ENCODE measurements around the gene CCNI2.

CCNI2 gene

DNA sequence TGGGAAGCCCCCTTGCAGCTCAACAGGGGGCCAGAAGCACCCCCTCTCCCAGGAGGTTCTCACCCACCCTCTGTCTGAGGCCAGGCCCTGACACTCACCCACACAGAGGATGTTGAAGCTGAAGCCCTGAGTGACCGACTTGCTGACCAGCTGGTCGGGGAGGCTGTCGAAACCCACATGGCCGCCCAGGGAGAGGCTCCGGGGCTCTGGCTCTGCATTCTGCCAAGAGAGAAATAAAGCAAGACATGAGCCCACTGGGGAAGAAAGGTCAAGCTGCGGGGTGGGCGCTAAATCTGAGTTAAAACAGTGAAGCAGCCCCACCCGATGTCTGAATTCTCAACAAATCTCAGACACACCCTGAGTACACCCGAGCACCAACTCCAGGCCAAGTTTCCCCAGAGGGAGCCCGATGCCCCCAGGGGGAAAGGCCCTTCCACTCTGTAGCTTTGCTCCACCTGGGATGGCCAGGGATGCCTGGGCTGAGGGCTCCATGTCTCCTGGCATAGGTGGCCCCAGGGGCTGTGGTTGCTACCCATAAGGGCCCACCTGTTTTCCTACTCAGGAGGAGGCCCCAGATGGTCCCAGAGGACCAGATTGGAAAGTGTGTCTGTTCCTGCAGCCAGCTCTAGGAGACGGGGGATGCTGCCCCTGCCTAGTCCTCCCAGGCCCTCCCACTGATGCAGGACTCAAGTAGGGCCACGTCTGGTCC lies 18.2 kb downstream of the CCNI2 start:
- no peak for DNase-seq (ENCODE audit: low spot score)

DNA sequence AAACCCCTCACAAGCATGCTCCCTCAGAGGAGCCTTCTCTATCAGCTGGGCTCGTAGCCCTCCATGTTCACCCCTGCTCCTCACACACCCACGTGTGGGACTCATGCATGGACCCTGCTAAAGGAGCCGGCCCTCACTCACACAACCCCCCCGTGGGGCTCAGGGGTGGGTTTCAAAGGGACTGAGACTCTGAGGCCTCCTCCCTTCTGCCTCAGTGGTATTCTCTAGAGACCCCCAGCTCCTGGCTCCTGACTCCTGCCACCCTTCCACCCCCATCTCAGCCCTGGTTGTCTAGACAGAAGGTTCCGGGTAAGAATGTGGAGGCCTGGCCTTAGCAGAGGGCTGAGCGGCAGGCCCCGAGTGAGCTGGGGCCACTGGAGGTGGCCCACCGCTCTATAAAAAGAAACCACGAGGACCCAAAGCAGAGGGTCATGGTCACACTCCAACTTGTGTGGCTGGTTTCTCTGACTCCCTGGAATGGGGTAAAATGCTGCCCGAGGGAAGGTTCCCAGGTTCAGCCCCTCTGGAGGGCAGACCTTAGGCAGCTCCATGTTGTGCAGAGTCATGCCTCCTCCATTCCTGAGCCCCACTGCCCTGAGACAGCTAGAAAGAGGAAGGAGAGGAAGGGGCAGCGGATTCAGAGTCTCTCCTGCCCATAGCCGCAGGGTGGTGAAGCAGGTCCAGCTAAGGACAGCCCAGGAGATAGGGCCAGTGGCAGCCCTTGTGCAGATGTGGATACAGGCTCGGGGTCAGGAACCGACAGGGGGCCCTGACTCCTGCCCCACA lies 19.0 kb downstream of the CCNI2 start:
- DNase-seq (ENCODE audit: low spot score), result no peak

DNA sequence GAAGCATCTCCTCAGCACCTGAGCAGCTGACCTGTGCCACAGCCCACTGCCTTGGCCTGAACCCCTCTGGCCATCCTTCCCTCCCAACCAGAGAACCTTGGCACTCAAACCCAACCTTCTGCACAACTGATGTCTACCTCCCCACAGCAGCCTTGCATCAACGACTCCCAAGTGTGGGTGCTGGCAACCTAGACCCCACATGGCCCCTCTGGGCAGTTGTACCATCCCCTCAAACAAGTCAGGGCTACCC lies 19.5 kb downstream of the CCNI2 start:
- DNase-seq (ENCODE audit: low spot score), result no peak

DNA sequence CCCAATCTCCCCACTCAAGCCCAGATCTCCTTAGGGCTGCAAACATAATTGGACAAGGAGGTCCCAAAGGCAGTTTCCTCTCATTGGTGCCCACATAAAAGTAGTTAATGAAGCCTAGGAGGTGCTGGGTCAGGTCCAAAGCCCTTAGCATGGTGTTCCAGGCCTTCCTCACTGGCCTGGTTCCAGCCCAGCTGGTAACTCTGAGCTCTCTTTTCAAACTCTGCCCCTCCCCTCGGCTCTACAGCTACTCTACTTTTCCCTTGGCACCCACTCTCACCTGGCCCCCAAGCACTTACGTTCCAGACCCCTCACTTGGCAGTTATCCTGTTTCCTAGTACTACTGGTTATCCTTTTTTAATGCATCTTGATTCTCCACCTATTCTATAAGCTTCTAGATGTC lies 19.9 kb downstream of the CCNI2 start:
- no peak for DNase-seq (ENCODE audit: low spot score)

DNA sequence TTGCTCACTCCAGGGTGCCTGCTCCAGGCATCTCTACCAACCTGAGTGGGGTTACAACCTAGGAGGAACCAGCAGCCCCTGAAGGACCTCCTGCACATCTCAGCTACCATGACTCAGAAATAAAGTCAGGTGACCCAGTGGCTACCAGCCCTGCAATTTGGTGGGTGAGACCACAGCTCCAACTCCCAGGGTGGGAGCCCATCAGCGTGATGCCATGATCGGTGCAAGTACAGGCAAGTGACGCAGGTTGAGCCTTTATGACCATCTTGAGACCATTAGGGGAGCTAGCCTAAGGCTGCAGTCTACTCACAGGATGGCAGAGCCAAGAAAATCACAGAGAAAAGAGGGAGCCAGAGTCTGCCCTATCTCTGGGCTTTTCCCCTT lies 21.3 kb downstream of the CCNI2 start:
- DNase-seq (ENCODE audit: low spot score), result no peak

GRCh38 chr5:132770476-132771159 lies 23.4 kb downstream of the CCNI2 start:
- DNase-seq (ENCODE audit: low spot score), result no peak

DNA sequence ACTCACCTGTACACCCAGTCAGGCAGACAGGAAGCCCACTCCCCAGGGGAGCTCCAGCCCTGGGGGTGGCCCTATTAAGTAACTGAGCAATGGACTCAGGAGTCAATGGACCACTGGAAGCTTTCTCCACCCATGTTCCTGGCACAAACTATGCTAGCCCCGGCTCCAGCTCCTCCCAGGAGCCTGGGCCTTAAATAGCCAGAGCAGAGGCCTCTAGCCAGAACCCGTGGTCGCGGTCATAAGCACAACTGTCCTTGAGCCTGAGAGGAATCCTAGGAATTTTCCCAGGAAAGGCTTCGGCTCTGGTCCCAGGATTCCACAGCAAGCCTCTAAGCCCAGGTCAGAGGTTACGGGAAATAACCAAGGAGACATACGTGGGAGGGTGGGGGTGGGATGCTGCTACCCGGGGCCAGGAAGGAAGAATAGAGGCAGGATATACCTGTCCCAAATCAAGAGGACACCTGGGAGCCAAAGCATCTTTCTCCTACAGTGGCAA lies 24.3 kb downstream of the CCNI2 start:
- peak; percentile 79 for DNase-seq (ENCODE audit: low spot score)

DNA sequence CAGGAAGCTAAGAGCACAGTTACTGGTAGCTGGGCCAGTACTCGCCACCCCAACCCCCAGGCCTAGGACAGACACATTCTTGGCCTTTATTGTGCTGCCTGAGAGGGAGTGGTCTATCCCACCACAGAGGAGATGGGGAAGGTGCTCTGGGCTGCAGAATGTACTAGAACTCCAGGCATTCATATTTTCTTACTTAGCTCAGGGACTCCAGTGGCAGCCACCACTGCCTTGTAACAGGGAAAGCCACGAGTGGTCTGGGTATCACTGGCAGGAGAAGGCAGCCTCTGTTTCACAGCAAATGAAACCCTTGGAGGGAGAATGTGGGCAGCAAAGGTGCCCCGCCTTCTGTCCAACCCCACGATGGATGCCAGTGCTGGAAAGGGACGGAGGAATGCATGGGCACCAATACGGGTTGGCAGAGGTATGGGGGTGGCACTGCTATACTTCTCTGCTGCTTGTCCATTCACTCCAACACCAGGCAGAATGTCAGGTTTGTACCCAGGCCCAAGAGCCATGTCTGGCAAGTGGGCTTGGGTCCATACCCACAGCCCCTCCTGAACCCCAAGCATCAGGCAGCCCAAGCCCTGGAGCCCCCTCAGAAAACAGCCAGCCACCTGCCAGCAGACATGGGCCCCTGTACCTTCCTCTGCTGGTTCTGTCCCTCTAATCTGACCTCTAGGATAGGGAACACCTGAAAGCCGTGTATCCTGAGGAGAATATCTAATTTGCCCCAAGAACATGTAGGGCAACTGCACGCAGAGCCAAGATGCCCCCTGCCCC lies 25.3 kb downstream of the CCNI2 start:
- DNase-seq (ENCODE audit: low spot score), result no peak

- DNase-seq (ENCODE audit: low spot score), result no peak
These were observed 25.9 kb downstream of the CCNI2 start for GRCh38 chr5:132773114-132773513.

DNA sequence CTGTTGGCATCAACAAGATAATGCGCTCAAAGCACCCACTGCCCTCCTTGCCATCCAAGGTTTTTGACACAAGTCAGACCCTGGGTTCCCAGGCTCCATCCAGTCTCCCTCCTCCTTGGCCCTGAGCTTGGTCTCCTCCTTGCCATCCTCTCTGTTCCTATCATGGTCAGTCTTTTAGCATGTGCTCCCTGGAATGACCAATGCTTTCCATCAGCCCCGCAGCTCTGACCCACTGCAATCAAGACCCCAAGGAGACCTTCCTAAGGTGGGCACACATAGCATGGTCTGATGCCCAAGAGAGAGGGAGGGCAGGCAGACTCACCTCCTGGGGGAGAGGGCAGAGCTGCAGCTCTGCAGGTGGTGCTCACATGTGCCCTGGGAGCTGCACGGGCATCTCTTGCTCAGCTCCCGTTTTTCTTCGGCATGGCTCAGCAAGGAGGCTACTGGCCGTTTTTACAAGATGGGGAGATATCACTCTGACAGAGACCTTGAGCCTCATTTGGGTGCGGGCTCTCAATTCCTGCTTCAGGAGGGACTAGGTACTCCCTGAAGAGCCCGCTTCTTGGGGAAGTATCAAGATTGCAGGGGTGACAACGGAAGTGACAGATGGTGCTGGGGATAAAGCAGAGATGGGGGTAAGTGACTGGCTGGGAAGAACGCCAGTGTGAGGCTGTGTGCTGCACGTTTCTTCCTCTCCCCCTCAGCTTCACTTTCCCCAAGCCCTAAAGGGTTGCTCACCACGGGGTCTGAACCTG lies 26.6 kb downstream of the CCNI2 start:
- no peak for DNase-seq (ENCODE audit: low spot score)

GRCh38 chr5:132774406-132774805 lies 27.2 kb downstream of the CCNI2 start:
- no peak for DNase-seq (ENCODE audit: low spot score)

GRCh38 chr5:132774896-132775295 lies 27.7 kb downstream of the CCNI2 start:
- DNase-seq (ENCODE audit: low spot score), result no peak

DNA sequence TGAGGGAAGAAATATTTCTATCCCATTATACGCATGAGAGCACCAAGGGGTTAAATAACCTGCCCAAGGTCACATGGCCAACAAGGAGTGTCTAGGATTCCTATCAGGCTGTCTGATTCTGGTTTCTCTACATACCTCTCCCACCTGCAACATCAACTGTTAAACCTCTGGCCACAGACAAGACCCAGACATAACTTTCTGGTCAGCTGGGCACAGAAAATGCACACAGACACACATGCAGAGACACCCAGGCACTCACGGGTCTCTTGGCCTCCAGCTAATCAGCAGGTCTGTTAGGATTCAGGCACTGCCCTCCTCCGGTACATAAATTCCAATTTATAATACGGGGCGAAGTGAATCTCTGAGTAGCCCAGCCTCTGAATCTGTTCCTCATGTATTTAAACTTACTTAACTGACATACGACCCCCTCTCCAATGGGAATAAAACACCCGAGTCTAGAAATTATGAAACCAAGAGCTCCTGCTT lies 28.3 kb downstream of the CCNI2 start:
- DNase-seq (ENCODE audit: low spot score), result no peak

DNA sequence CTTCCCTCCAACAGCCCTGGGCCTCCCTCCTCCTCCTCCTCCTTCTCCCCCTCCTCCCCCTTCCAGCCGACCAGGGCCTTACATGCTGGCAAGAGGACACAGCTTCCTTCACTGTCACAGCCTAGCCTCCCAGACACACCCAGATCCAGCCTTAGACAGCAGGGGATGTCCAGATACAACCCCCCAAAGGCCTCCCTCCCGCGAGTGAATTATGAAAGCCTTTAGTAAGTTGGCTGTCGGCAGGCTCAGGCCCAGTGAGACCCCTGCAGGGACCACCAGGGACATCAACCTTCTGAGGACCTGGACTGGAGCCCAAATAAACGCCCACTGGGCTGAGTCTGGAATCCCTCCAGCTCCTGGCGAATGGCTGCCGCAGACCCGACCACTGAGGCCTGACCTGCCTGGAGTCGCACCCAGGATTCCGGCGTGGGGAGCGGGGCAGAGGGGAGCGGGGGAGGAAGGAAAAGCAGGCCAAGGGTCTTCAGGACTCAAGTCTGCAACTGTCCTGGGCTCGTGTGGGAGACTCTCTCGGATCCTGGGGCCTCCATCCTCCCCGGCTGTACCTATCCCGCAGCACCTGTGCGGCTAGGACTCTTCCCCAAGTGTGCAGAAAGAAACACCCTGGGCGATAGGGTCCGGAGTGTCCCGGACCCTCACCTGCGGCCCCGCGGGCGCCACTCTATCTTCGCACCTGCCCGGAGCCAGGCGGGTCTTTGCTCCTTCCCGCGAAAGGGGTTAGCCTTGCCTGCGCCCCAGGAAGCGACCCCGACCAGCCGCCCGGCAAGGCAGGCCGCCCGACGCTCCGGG lies 29.1 kb downstream of the CCNI2 start:
- DNase-seq (ENCODE audit: low spot score), result peak; percentile 60

DNA sequence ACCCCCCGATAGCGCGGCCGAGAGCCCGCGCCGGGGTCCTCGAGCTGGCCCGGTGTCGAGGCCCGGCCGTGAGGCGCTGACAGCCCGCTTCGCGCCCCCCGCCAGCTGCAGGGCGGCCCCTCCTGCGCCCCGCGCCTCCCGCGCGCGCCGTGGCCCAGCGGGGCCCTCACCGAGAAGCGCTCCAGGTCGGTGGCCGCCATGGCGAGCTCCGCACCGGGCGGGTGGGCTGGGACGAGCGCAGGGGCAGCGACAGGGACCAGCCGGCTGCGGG lies 29.6 kb downstream of the CCNI2 start:
- no peak for DNase-seq (ENCODE audit: low spot score)

DNA sequence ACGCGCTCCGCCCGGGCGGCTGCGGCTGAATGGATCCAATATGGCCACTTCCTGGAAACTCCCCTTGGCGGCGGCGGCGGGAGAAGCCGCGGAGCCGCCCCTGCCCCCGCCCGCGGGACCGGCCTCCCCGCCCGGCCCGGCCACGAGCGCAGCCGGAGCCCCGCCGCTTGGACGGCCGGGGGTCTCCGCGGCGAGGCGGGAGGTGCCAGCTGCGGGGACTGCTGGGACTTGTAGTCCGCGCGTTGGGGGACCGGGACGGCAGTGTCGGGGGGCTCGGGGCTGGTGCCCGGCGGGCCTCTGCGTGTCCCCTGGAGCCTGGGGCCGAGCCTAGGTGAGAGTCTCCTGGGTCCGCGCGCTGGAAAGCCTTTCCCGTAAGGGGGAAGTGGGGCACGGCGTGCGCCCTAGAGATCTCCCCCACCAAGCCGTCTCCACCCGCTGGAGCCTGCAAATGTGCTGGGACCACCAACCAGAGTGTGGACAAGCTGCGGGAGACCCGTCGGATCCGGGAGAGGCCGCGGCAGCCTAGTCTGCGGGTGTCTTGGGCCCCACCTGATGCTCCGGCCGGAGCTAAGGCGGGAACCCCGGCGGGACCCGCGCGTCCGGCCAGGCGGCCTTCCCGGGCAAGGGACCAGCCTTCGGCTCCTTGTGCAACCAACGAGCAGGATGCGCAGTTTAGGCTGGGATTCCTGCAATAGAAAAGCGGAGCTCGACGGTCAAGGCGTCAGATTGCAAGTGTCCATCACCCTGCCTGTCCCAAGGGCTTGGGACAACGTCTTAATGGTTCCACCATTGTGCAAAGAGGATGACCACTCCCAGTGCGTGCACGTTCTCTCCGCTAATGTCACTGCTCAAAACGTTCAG lies 30.2 kb downstream of the CCNI2 start, which contains the start of gene SEPTIN8:
TSS of gene SEPTIN8 (minus strand) at position 31 of the 861 bp plus-strand sequence. CDS start 102 bp downstream, outside the sequence.
- DNase-seq (ENCODE audit: low spot score), result peak; percentile 81

GRCh38 chr5:132778129-132778528 lies 30.9 kb downstream of the CCNI2 start:
- no peak for DNase-seq (ENCODE audit: low spot score)

DNA sequence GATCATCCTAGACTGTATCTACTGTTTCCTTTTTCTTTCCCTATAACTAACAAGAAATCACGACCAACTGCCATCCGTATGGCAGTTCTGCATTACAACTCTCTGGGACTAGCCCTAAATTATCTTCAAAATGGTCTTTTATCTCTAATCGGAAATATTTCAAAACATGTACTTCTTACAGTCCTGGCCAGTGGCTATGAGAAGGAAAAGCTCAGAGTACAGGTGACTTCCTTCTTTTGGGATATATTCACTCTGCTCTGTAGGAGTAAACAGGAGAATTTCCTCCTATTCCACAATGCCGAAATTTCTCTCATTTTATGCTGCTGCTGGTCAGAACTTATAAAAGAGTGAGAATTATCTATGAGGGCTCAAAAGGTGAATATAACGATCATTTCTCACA lies 31.6 kb downstream of the CCNI2 start:
- no peak for DNase-seq (ENCODE audit: low spot score)

- DNase-seq (ENCODE audit: low spot score), result no peak
These were observed 32.7 kb downstream of the CCNI2 start for GRCh38 chr5:132779961-132780360.

DNA sequence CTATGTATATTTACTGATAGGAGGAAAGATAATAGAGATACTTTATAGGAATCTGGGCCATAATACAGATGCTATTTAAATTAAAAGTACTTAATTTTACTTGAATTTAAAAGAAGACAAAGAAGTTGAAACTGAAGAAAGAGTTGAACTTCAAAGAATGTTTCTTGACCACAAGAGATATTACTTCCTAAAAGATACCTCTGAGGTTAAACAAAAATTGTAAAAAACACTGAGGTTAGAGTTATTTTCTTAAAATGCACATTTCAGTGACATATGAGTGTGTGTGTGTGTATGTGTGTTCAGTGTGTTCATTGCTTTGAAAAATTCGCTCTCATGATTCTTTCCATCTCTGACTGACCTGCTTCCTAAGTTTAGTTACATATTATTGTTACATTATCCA lies 33.4 kb downstream of the CCNI2 start:
- no peak for DNase-seq (ENCODE audit: low spot score)
